Lung microvascular endothelial cell (primary cell): ENCODE results near the gene PLCB1. TPM values are rescaled to one million over a fixed set of nuclear protein-coding genes. Genes with fewer than 3 reads are reported as not detected.
"Not testable (repeated sequence)": the region's sequence is repeated elsewhere in the genome, so short reads cannot be mapped to it uniquely, and the experiment has no call there.

Experiments used
- DNase-seq, 2 donors: peaks; one replicate each; pipeline versions ENCODE4 v3.0.0 to v3.0.0-alpha.2; 2010; ENCODE audit warnings: low read depth in 2 of 2
- total RNA-seq: library from RNA; depleted of rRNA; stranded (reverse); fragments of >200 nt; gene quantifications from 2 replicates; pipeline ENCODE4 v1.2.1, GENCODE V29; 2014

PLCB1 gene
- total RNA-seq, 1 donor from 2014 or later, result 12.3 TPM

GRCh38 chr20:8600910-8601541 lies 469.0 kb downstream of the PLCB1 start:
- not testable (repeated sequence) for DNase-seq

GRCh38 chr20:8601542-8601912 lies 469.5 kb downstream of the PLCB1 start:
- no peak for DNase-seq

- peak; percentile 10 to 37 for DNase-seq
Observed at GRCh38 chr20:8602389-8603116, 470.5 kb downstream of the PLCB1 start.

- DNase-seq, result no peak
Observed at GRCh38 chr20:8608470-8608869, 476.4 kb downstream of the PLCB1 start.

GRCh38 chr20:8616792-8617191 lies 484.7 kb downstream of the PLCB1 start:
- no peak for DNase-seq

GRCh38 chr20:8621001-8621400 lies 488.9 kb downstream of the PLCB1 start:
- DNase-seq, result no peak

- DNase-seq, result no peak
Observed at GRCh38 chr20:8624046-8624445, 492.0 kb downstream of the PLCB1 start.

- DNase-seq, result no peak
Observed at GRCh38 chr20:8624616-8625015, 492.6 kb downstream of the PLCB1 start.

- peak; percentile 21 to 68 for DNase-seq
Observed at GRCh38 chr20:8627340-8628004, 495.4 kb downstream of the PLCB1 start.

GRCh38 chr20:8631271-8631670 lies 499.2 kb downstream of the PLCB1 start:
- DNase-seq, result no peak

- DNase-seq, result peak; percentile 43 to 56
Observed at GRCh38 chr20:8633366-8633765, 501.3 kb downstream of the PLCB1 start.

- DNase-seq, result no peak
Observed at GRCh38 chr20:8635048-8635572, 503.0 kb downstream of the PLCB1 start.

GRCh38 chr20:8635837-8636236 lies 503.8 kb downstream of the PLCB1 start:
- DNase-seq, result no peak

GRCh38 chr20:8639112-8639778 lies 507.2 kb downstream of the PLCB1 start:
- no peak for DNase-seq

- DNase-seq, result no peak
Observed at GRCh38 chr20:8640461-8640860, 508.4 kb downstream of the PLCB1 start.

GRCh38 chr20:8642247-8642646 lies 510.2 kb downstream of the PLCB1 start:
- no peak for DNase-seq

- not testable (repeated sequence) for DNase-seq
Observed at GRCh38 chr20:8644468-8644867, 512.4 kb downstream of the PLCB1 start.

GRCh38 chr20:8645326-8645725 lies 513.3 kb downstream of the PLCB1 start:
- DNase-seq, result no peak

GRCh38 chr20:8646033-8646441 lies 514.0 kb downstream of the PLCB1 start:
- DNase-seq, result peak; percentile 12 to 85

- no peak for DNase-seq
Observed at GRCh38 chr20:8646716-8647115, 514.6 kb downstream of the PLCB1 start.

- no peak for DNase-seq
Observed at GRCh38 chr20:8647961-8648441, 515.9 kb downstream of the PLCB1 start.

GRCh38 chr20:8648466-8648865 lies 516.4 kb downstream of the PLCB1 start:
- DNase-seq, result no peak
